Hepatocyte (in vitro differentiated cells): ENCODE measurements around the gene HOXB4. TPM values are rescaled to one million over a fixed set of nuclear protein-coding genes. Genes with fewer than 3 reads are reported as not detected.

ENCODE experiments used
- DNase-seq: peaks from one replicate; pipeline ENCODE4 v3.0.0-alpha.2; 2016; ENCODE audit warnings: low spot score
- H2AFZ ChIP-seq: fragments of 200-600 bp; sonication (generic); 2 replicates; pipeline ENCODE4 v1.6.0; 2016; ENCODE audit warnings: antibody characterized with exemption, mild to moderate bottlenecking
- H3K27ac ChIP-seq: fragments of 200-600 bp; sonication (generic); 2 replicates; pipeline ENCODE4 v1.5.1; 2016; ENCODE audit warnings: mild to moderate bottlenecking
- H3K27me3 ChIP-seq: fragments of 200-600 bp; sonication (generic); 2 replicates; pipeline ENCODE4 v1.6.1; 2016
- H3K36me3 ChIP-seq: fragments of 200-600 bp; sonication (generic); replicated peaks from 2 replicates; pipeline ENCODE4 v1.5.1; 2016; ENCODE audit warnings: low read depth; ENCODE audit not compliant: insufficient read depth
- H3K4me1 ChIP-seq: fragments of 200-600 bp; sonication (generic); 2 replicates; pipeline ENCODE4 v1.5.1; 2016; ENCODE audit warnings: mild to moderate bottlenecking, moderate library complexity; ENCODE audit not compliant: insufficient read depth
- H3K4me2 ChIP-seq: fragments of 200-600 bp; sonication (generic); 2 replicates; pipeline ENCODE4 v1.6.0; 2016
- H3K4me3 ChIP-seq: fragments of 200-600 bp; sonication (generic); 2 replicates; pipeline ENCODE4 v1.5.1; 2016; ENCODE audit warnings: mild to moderate bottlenecking
- H3K79me2 ChIP-seq: fragments of 200-600 bp; sonication (generic); 2 replicates; pipeline ENCODE4 v1.6.0; 2017; ENCODE audit warnings: mild to moderate bottlenecking
- H3K9me2 ChIP-seq: fragments of 200-600 bp; sonication (generic); replicated peaks from 2 replicates; pipeline ENCODE4 v1.6.0; 2017; ENCODE audit warnings: mild to moderate bottlenecking; ENCODE audit not compliant: insufficient read depth
- H3K9me3 ChIP-seq: fragments of 200-600 bp; sonication (generic); 2 replicates; pipeline ENCODE4 v1.5.1; 2016; ENCODE audit warnings: low read depth, mild to moderate bottlenecking
- H4K20me1 ChIP-seq: fragments of 200-600 bp; sonication (generic); 2 replicates; pipeline ENCODE4 v1.6.0; 2016; ENCODE audit warnings: mild to moderate bottlenecking; ENCODE audit not compliant: insufficient read depth, poor library complexity, severe bottlenecking
- CTCF ChIP-seq: fragments of 200-600 bp; sonication (generic); IDR thresholded peaks from 2 replicates; pipeline ENCODE4 v1.5.1; 2016; ENCODE audit warnings: antibody characterized with exemption, mild to moderate bottlenecking; ENCODE audit not compliant: poor library complexity
- EZH2 ChIP-seq: fragments of 200-600 bp; sonication (generic); IDR thresholded peaks from 2 replicates; pipeline ENCODE4 v1.6.1; 2016; ENCODE audit warnings: antibody characterized with exemption, mild to moderate bottlenecking, borderline replicate concordance
- EZH2phosphoT487 ChIP-seq: fragments of 200-600 bp; sonication (generic); IDR thresholded peaks from one replicate; pipeline ENCODE4 v1.6.1; 2018; ENCODE audit warnings: antibody characterized with exemption, mild to moderate bottlenecking, low read depth, moderate library complexity; ENCODE audit not compliant: unreplicated experiment, severe bottlenecking
- WGBS: methylation state at CpG from one replicate; pipeline ENCODE4 v1.1.6; 2016; ENCODE audit warnings: low lambda C conversion rate; ENCODE audit errors: missing lambda C conversion rate; 5-methylcytosine and 5-hydroxymethylcytosine counted together
- polyA plus RNA-seq: library from polyadenylated mRNA; unstranded; fragments of >200 nt; fragmentation: Nextera tagmentation; extraction: Ambion mirVana; gene quantifications from 2 replicates; pipeline ENCODE4 v1.2.1, GENCODE V29; 2016
- total RNA-seq: library from RNA; depleted of rRNA; stranded (reverse); fragments of >200 nt; gene quantifications from 2 replicates; pipeline ENCODE4 v1.2.3, GENCODE V29; 2014

HOXB4 gene
- total and polyA plus RNA-seq, 2 experiments from 2014 or later, result 1.8 to 2.2 TPM

GRCh38 chr17:48567646-48568354 lies 10.3 kb downstream of the HOXB4 start:
- Histone ChIP-seq H3K4me1 (peaks cover 20% of the 10 kb centered on the region), H2AFZ (no peak overlapping the region), H3K36me3 (no peaks in the 10 kb centered on the region), H3K4me2 (peak overlapping the region; percentile 52), H3K27me3 (peaks cover 97% of the 10 kb centered on the region), H3K27ac (no peak overlapping the region), H3K9me3 (no peaks in the 10 kb centered on the region), H3K4me3 (no peak overlapping the region), H3K9me2 (no peaks in the 10 kb centered on the region), H4K20me1 (no peaks in the 10 kb centered on the region), H3K79me2 (peaks cover 28% of the 10 kb centered on the region)
- no peak for DNase-seq
- WGBS, result 46% methylated on average over 2 of the region's 2 CpGs
- no peak for TF ChIP-seq EZH2phosphoT487
- no peak for TF ChIP-seq EZH2
- no peak for TF ChIP-seq CTCF

- no peak for TF ChIP-seq EZH2
- TF ChIP-seq EZH2phosphoT487, result no peak
- TF ChIP-seq CTCF, result no peak
- no peak for DNase-seq
- Histone ChIP-seq H3K27ac (no peak overlapping the region), H3K4me2 (no peak overlapping the region), H3K9me3 (no peaks in the 10 kb centered on the region), H3K36me3 (no peaks in the 10 kb centered on the region), H3K4me1 (peaks cover 22% of the 10 kb centered on the region), H4K20me1 (no peaks in the 10 kb centered on the region), H3K79me2 (peaks cover 30% of the 10 kb centered on the region), H3K4me3 (no peak overlapping the region), H3K9me2 (no peaks in the 10 kb centered on the region), H3K27me3 (peaks cover 97% of the 10 kb centered on the region), H2AFZ (no peak overlapping the region)
- 34% methylated on average over 6 of the region's 6 CpGs for WGBS
Measured at GRCh38 chr17:48567209-48567608, 10.9 kb downstream of the HOXB4 start.

GRCh38 chr17:48566717-48567116 lies 11.4 kb downstream of the HOXB4 start:
- H2AFZ ChIP-seq, result no peak overlapping the region
- no peak for DNase-seq
- H3K4me1 ChIP-seq, result peaks cover 22% of the 10 kb centered on the region
- no peaks in the 10 kb centered on the region for H3K36me3 ChIP-seq
- no peak overlapping the region for H3K27ac ChIP-seq
- no peak for TF ChIP-seq CTCF
- no peak for TF ChIP-seq EZH2phosphoT487
- no peak for TF ChIP-seq EZH2
- H3K4me3 ChIP-seq, result no peak overlapping the region
- H3K9me2 ChIP-seq, result no peaks in the 10 kb centered on the region
- no peak overlapping the region for H3K4me2 ChIP-seq
- peaks cover 96% of the 10 kb centered on the region for H3K27me3 ChIP-seq
- WGBS, result 41% methylated on average over 2 of the region's 2 CpGs
- H4K20me1 ChIP-seq, result no peaks in the 10 kb centered on the region
- H3K9me3 ChIP-seq, result no peaks in the 10 kb centered on the region
- peaks cover 33% of the 10 kb centered on the region for H3K79me2 ChIP-seq
